HepG2 (cell line): ENCODE data around the gene SRGAP3. TPM values are rescaled to one million over a fixed set of nuclear protein-coding genes. Genes with fewer than 3 reads are reported as not detected.

Source experiments
- ASH2L ChIP-seq: fragments of 300-600, 200-600 bp; sonication (generic); IDR thresholded peaks from 2 replicates; pipeline ENCODE4 v1.7.0; 2017; ENCODE audit warnings: low read depth, mild to moderate bottlenecking, moderate library complexity, mixed read lengths, low read length; ENCODE audit not compliant: insufficient read length
- CSRNP2 ChIP-seq: sonication (generic); formaldehyde crosslinking; conservative IDR thresholded peaks from 2 replicates; pipeline ENCODE4 v1.8.0; 2022; ENCODE audit warnings: low read depth, missing genetic modification reagents
- CTCF ChIP-seq: sonication (generic); formaldehyde crosslinking; IDR thresholded peaks from 2 replicates; pipeline ENCODE4 v1.5.0; 2020; ENCODE audit warnings: mild to moderate bottlenecking, missing genetic modification reagents, moderate library complexity
- EEA1 ChIP-seq: sonication (generic); formaldehyde crosslinking; IDR thresholded peaks from 2 replicates; pipeline ENCODE4 v1.5.1; 2020; ENCODE audit warnings: mild to moderate bottlenecking, missing genetic modification reagents, borderline replicate concordance
- ESRRA ChIP-seq: sonication (generic); formaldehyde crosslinking; IDR thresholded peaks from 2 replicates; pipeline ENCODE4 v1.5.1; 2020; ENCODE audit warnings: mild to moderate bottlenecking, low read depth, missing genetic modification reagents
- GATAD2A ChIP-seq: IDR thresholded peaks from 2 replicates; pipeline ENCODE4 v1.6.1; 2016
- HDAC1 ChIP-seq: sonication (generic); formaldehyde crosslinking; IDR thresholded peaks from 2 replicates; pipeline ENCODE4 v1.5.1; 2020; ENCODE audit warnings: mild to moderate bottlenecking, missing genetic modification reagents
- HES4 ChIP-seq: sonication (generic); formaldehyde crosslinking; IDR thresholded peaks from 2 replicates; pipeline ENCODE4 v1.9.0; 2021; ENCODE audit warnings: mild to moderate bottlenecking, missing genetic modification reagents, borderline replicate concordance
- HNF4A ChIP-seq: sonication (generic); formaldehyde crosslinking; IDR thresholded peaks from 2 replicates; pipeline ENCODE4 v1.4.0; 2020; ENCODE audit warnings: missing genetic modification reagents
- HNF4G ChIP-seq, 2 experiments: sonication (generic) in 1 of 2; formaldehyde crosslinking in 1 of 2; IDR thresholded peaks; 2 replicates each; pipeline versions ENCODE4 v1.4.0 to v1.6.1; 2011 to 2020; ENCODE audit warnings: borderline replicate concordance in 2 of 2, low read depth in 2 of 2, mild to moderate bottlenecking in 2 of 2, low read length in 1 of 2, missing genetic modification reagents in 1 of 2, moderate library complexity in 1 of 2
- MAX ChIP-seq: IDR thresholded peaks from 2 replicates; pipeline ENCODE4 v1.6.1; 2012; ENCODE audit warnings: inconsistent platforms
- MED1 ChIP-seq: sonication (generic); formaldehyde crosslinking; IDR thresholded peaks from 2 replicates; pipeline ENCODE4 v1.4.0; 2020; ENCODE audit warnings: missing genetic modification reagents
- NCOA2 ChIP-seq: sonication (generic); formaldehyde crosslinking; IDR thresholded peaks from 2 replicates; pipeline ENCODE4 v1.8.0; 2022; ENCODE audit warnings: inconsistent platforms
- NFIC ChIP-seq: IDR thresholded peaks from 2 replicates; pipeline ENCODE4 v1.6.1; 2012; ENCODE audit warnings: mild to moderate bottlenecking, low read length, inconsistent platforms
- NR2C2 ChIP-seq: sonication (generic); formaldehyde crosslinking; IDR thresholded peaks from 2 replicates; pipeline ENCODE4 v1.4.0; 2020; ENCODE audit warnings: missing genetic modification reagents, mild to moderate bottlenecking, moderate library complexity, borderline replicate concordance
- PPARG ChIP-seq: conservative IDR thresholded peaks from 2 replicates; pipeline ENCODE4 v1.6.1; 2016; ENCODE audit warnings: missing biosample characterization, missing genetic modification reagents
- SOX5 ChIP-seq: IDR thresholded peaks from 2 replicates; pipeline ENCODE4 v1.6.1; 2016; ENCODE audit warnings: borderline replicate concordance
- YEATS4 ChIP-seq: sonication (generic); formaldehyde crosslinking; IDR thresholded peaks from 2 replicates; pipeline ENCODE4 v1.4.0; 2020; ENCODE audit warnings: missing genetic modification reagents, borderline replicate concordance
- ZBTB46 ChIP-seq: sonication (generic); formaldehyde crosslinking; IDR thresholded peaks from 2 replicates; pipeline ENCODE4 v1.4.0; 2020; ENCODE audit warnings: mild to moderate bottlenecking, missing genetic modification reagents, borderline replicate concordance
- ZNF205 ChIP-seq: IDR thresholded peaks from 2 replicates; pipeline ENCODE4 v1.6.1; 2018; ENCODE audit warnings: missing biosample characterization, missing genetic modification reagents
- ZNF564 ChIP-seq: sonication (generic); formaldehyde crosslinking; IDR thresholded peaks from 2 replicates; pipeline ENCODE4 v1.8.1; 2023; ENCODE audit warnings: mild to moderate bottlenecking, missing genetic modification reagents
- ZNF644 ChIP-seq: IDR thresholded peaks from 2 replicates; pipeline ENCODE4 v1.6.1; 2016; ENCODE audit warnings: low read depth
- ZNF740 ChIP-seq: sonication (generic); formaldehyde crosslinking; IDR thresholded peaks from 2 replicates; pipeline ENCODE4 v1.4.0; 2020; ENCODE audit warnings: missing genetic modification reagents
- ZSCAN12 ChIP-seq: sonication (generic); formaldehyde crosslinking; IDR thresholded peaks from 2 replicates; pipeline ENCODE4 v1.9.0; 2021; ENCODE audit warnings: mild to moderate bottlenecking, missing genetic modification reagents
- polyA plus RNA-seq, 8 experiments: library from polyadenylated mRNA; depleted of rRNA in 3 of 8; stranded (reverse) in 7 of 8; unstranded in 1 of 8; fragments of >200 nt; fragmentation: Illumina TruSeq in 4 of 8; extraction: Trizol in 4 of 8; gene quantifications; 2 replicates each; pipeline versions ENCODE4 v1.2.1 to v1.2.3, GENCODE V29; 2011 to 2016; ENCODE audit warnings: low read depth in 4 of 8, missing spikeins in 1 of 8, mixed read lengths in 1 of 8; ENCODE audit not compliant: insufficient read depth in 1 of 8
- total RNA-seq, 5 experiments: library from RNA; depleted of rRNA; stranded (reverse); fragments of >200 nt; fragmentation: Illumina TruSeq; extraction: Trizol; gene quantifications; 2 replicates each; pipeline ENCODE4 v1.2.3, GENCODE V29; 2016; ENCODE audit warnings: low read depth in 1 of 5

The SRGAP3 gene
- total and polyA plus RNA-seq, 2 of the 13 experiments (the other 11 are each of a cell fraction or from before 2014, with no cell fraction given) = 1.2 to 1.4 TPM

- no peak for TF ChIP-seq CSRNP2 (CRISPR knock-in tag)
- TF ChIP-seq ZSCAN12 = no peak
- 0 out of 2 replicates have a peak, but pooled peaks have one; percentile 10 for TF ChIP-seq YEATS4 (CRISPR knock-in tag)
- no peak for TF ChIP-seq EEA1
- TF ChIP-seq PPARG = peak; percentile 88
- TF ChIP-seq CTCF (CRISPR knock-in tag) = no peak
- TF ChIP-seq HES4 = no peak
- TF ChIP-seq ZNF205 (CRISPR knock-in tag) = 0 out of 2 replicates have a peak, but pooled peaks have one; percentile 47
- TF ChIP-seq ZBTB46 (CRISPR knock-in tag) = no peak
- TF ChIP-seq ZNF564 (CRISPR knock-in tag) = no peak
- TF ChIP-seq HDAC1 = 0 out of 2 replicates have a peak, but pooled peaks have one; percentile 12
- peak; percentile 41; the same call in 1 of the 2 replicates for TF ChIP-seq NCOA2 (CRISPR knock-in tag)
- peak; percentile 27; the same call in 1 of the 2 replicates for TF ChIP-seq MAX
- TF ChIP-seq ASH2L = peak; percentile 69
- peak; percentile 64 for TF ChIP-seq NR2C2
- no peak for TF ChIP-seq ZNF740 (CRISPR knock-in tag)
- TF ChIP-seq ESRRA (CRISPR knock-in tag) = 0 out of 2 replicates have a peak, but pooled peaks have one; percentile 20
- peak; percentile 91 for TF ChIP-seq HNF4A (CRISPR knock-in tag)
- peak; percentile 19; the same call in 1 of the 2 replicates for TF ChIP-seq MED1 (CRISPR knock-in tag)
- TF ChIP-seq SOX5 (CRISPR knock-in tag) = 0 out of 2 replicates have a peak, but pooled peaks have one; percentile 9
- peak; percentile 95 for TF ChIP-seq HNF4G (IDR thresholded peaks at IDR 0.05; ENCODE audit: borderline replicate concordance, low read depth, low read length)
- peak; percentile 78; the same call in 1 of the 2 replicates for TF ChIP-seq HNF4G (CRISPR knock-in tag; IDR thresholded peaks at IDR 0.05; ENCODE audit: borderline replicate concordance, low read depth)
- 0 out of 2 replicates have a peak, but pooled peaks have one; percentile 14 for TF ChIP-seq ZNF644
- peak; percentile 30; the same call in 1 of the 2 replicates for TF ChIP-seq GATAD2A (CRISPR knock-in tag)
- 0 out of 2 replicates have a peak, but pooled peaks have one; percentile 50 for TF ChIP-seq NFIC
Observed at GRCh38 chr3:8981700-8982099, 267.7 kb downstream of the SRGAP3 start (continued).
